SH-SY5Y (cell line): ENCODE data around the gene CCDC93.

Experiments
- GATA2 ChIP-seq: IDR thresholded peaks from 2 replicates; pipeline ENCODE4 v1.6.1; 2011; ENCODE audit warnings: mild to moderate bottlenecking, low read depth, low read length
- GATA3 ChIP-seq: IDR thresholded peaks from 2 replicates; pipeline ENCODE4 v1.6.1; 2011; ENCODE audit warnings: low read depth, mild to moderate bottlenecking, low read length, moderate library complexity

DNA sequence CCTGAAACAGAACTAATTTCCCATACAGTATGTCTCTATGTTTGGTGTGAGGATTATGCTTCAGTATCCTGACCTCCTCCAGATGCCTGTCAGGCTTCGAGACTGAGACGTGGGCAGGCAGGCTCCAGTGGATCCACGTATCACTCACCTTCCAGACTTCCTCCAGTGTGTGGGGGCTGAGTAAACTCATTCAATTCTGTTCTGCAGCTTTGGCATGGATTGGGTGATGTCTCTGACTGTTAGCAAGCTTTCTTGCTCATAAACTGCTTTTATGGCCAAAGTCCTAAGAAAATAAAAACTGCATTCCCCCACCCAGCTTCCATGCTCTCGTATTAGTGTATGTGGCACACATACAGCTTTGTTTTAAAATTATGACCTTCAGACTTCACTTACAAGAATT, 53.6 kb downstream of the CCDC93 start:
- no peak for TF ChIP-seq GATA2
- TF ChIP-seq GATA3 = no peak
